Psoas muscle (tissue), 8 donors: ENCODE data around the gene PLPP4. TPM values are rescaled to one million over a fixed set of nuclear protein-coding genes. Genes with fewer than 3 reads are reported as not detected.

Experiments used
- ATAC-seq, 4 donors: fragments of 200-7000 bp; cut with Tn5 transposase; one replicate each; pipeline ENCODE4 v1.9.1; 2020; ENCODE audit warnings: moderate library complexity in 3 of 4, mild to moderate bottlenecking in 2 of 4
- DNase-seq, 2 donors: peaks; one replicate each; pipeline ENCODE4 v3.0.0-alpha.2; 2020
- H3K27ac ChIP-seq: fragments of 200-600 bp; one replicate; pipeline ENCODE4 v1.8.0; 2022
- H3K27me3 ChIP-seq, 3 donors: fragments of 200-600 bp in 1 of 3; one replicate each; pipeline versions ENCODE4 v1.6.1 to v1.8.0; 2013 to 2022; ENCODE audit warnings: low read length in 2 of 3, mild to moderate bottlenecking in 2 of 3, moderate library complexity in 1 of 3; ENCODE audit not compliant: insufficient read depth in 3 of 3
- H3K36me3 ChIP-seq, 2 donors: fragments of 200-600 bp in 1 of 2; one replicate each; pipeline versions ENCODE4 v1.6.1 to v1.8.0; 2013 to 2022; ENCODE audit warnings: low read depth in 1 of 2, mild to moderate bottlenecking in 1 of 2, moderate library complexity in 1 of 2; ENCODE audit not compliant: insufficient read depth in 1 of 2
- H3K4me1 ChIP-seq: fragments of 200-600 bp; one replicate; pipeline ENCODE4 v1.8.0; 2022
- H3K4me3 ChIP-seq: fragments of 200-600 bp; one replicate; pipeline ENCODE4 v1.8.0; 2022; ENCODE audit warnings: mild to moderate bottlenecking
- H3K9me3 ChIP-seq: fragments of 200-600 bp; one replicate; pipeline ENCODE4 v1.8.0; 2022
- WGBS, 3 donors: extraction: QIAGEN DNeasy Blood & Tissue Kit; methylation state at CpG; one replicate each; pipeline versions ENCODE4 v1.1.6 to v1.1.7; 2013; 5-methylcytosine and 5-hydroxymethylcytosine counted together
- intact Hi-C, 2 donors: fragments of 100-400 bp; cut with DNase I; formaldehyde crosslinking; loops; one replicate each; pipeline versions ENCODE4 v1.11.0 to v1.14.2; 2022
- polyA plus RNA-seq, 3 donors: library from polyadenylated mRNA; stranded (reverse); fragments of 200-250 nt; gene quantifications; one replicate each; pipeline ENCODE4 v1.2.3, GENCODE V29; 2013
- total RNA-seq, 4 donors: library from RNA; stranded (reverse); fragmentation: NEBNext Ultra II Directional in 2 of 4; extraction: Animal tissue kit (Norgen Biotek cat#: 25700) in 2 of 4; gene quantifications; one replicate each; pipeline versions ENCODE4 v1.2.1 to v1.2.4, GENCODE V29; 2021 to 2023
- TF ChIP-seq, protein P1 (sequence below): fragments of 200-600 bp; IDR thresholded peaks from one replicate; pipeline ENCODE4 v1.8.0; 2022; ENCODE audit warnings: antibody characterized with exemption
- donor health status: healthy with polysubstance abuse.
- donor health status: DM: no; HTN: no; CAD: no; lungs with moderate emphysema.
- donor health status: Bipolar disorder and iron deficiency.
- donor health status: healthy.
- donor health status: DM: yes; HTN: yes; CAD: no.
- donor health status: DM: no; HTN: no; CAD: no.
- donor health status: DM: no; HTN: no; CAD: no.
- donor health status: DM: yes; HTN: yes; CAD: no.

The PLPP4 gene
- total and polyA plus RNA-seq, 7 donors, result not detected

DNA sequence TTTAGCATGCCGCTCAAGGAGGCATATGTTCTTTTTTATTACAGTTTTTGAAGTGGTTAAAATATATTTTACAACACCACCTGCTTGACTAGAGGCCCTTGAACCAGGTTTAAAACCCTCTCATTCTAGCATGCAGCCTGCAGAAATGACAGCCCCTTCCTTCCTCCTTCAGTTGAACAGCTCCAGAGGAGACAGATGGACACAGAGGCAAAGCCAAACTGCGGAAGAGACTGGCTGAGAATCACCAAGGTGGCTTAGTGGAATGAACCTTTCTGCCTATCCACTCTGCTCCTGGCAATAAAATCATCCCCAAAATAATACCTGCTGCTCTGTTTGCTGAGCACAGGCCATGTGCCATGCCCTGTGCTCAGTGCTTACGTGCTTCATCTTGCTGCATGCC, 23.9 kb upstream of the PLPP4 start:
- ATAC-seq (no peak), DNase-seq (no peak)
- intact Hi-C loops, result no loop called here
- Histone ChIP-seq H3K36me3 (no peaks in the 10 kb centered on the region), H3K4me1 (no peaks in the 10 kb centered on the region), H3K4me3 (no peak overlapping the region), H3K9me3 (no peaks in the 10 kb centered on the region), H3K27me3 (peaks cover 0 to 3% (median 0%) of the 10 kb centered on the region in 3 donors), H3K27ac (no peak overlapping the region)
- TF ChIP-seq, protein P1, sequence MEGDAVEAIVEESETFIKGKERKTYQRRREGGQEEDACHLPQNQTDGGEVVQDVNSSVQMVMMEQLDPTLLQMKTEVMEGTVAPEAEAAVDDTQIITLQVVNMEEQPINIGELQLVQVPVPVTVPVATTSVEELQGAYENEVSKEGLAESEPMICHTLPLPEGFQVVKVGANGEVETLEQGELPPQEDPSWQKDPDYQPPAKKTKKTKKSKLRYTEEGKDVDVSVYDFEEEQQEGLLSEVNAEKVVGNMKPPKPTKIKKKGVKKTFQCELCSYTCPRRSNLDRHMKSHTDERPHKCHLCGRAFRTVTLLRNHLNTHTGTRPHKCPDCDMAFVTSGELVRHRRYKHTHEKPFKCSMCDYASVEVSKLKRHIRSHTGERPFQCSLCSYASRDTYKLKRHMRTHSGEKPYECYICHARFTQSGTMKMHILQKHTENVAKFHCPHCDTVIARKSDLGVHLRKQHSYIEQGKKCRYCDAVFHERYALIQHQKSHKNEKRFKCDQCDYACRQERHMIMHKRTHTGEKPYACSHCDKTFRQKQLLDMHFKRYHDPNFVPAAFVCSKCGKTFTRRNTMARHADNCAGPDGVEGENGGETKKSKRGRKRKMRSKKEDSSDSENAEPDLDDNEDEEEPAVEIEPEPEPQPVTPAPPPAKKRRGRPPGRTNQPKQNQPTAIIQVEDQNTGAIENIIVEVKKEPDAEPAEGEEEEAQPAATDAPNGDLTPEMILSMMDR, result no peak
- 67 to 73% (median 73%) methylated on average over 3 of the region's 3 CpGs for WGBS, 3 donors

DNA sequence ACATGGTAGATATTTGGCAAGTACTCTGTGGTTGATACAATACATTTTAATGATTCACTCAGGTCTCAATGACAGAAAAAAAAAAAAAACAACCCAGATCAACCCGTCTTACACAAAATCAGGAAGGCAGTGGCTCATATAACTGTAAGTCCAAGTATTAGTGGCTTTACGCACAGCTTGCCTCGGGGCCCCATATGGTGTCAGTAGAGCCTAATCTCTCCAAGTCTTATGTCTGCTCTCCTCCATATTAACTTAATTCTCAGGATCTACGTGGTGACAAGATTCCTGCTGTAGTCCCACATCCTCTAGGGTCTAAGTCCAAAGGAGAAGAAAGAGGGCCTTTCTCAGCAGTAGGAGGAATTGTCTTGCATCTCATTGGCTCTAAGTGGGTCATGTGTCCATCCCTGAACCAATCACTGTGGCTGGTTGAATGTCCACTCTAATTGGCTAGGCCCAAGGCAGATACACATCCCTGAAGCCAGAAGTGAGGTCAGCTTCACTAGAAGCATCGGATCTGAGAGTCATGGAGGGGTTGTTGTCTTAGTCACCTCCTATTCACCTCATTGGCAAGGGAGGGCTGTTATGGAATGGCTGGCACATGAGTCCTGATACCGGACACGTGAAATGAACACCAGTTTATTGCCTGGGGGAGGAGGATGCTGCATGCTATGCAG, 20.5 kb upstream of the PLPP4 start:
- TF ChIP-seq, protein P1, result no peak
- 69 to 76% (median 71%) methylated on average over 7 of the region's 7 CpGs for WGBS, 3 donors
- DNase-seq (no peak), ATAC-seq (no peak)
- Histone ChIP-seq H3K9me3 (no peaks in the 10 kb centered on the region), H3K27ac (no peak overlapping the region), H3K4me3 (no peak overlapping the region), H3K36me3 (no peaks in the 10 kb centered on the region), H3K27me3 (peaks cover 0 to 3% (median 0%) of the 10 kb centered on the region in 3 donors), H3K4me1 (no peaks in the 10 kb centered on the region)
- intact Hi-C loops, result no loop called here

GRCh38 chr10:120437541-120437940, 19.5 kb upstream of the PLPP4 start:
- Histone ChIP-seq H3K4me1 (no peaks in the 10 kb centered on the region), H3K4me3 (no peak overlapping the region), H3K27ac (no peak overlapping the region), H3K27me3 (peaks cover 0 to 3% (median 0%) of the 10 kb centered on the region in 3 donors), H3K36me3 (no peaks in the 10 kb centered on the region), H3K9me3 (no peaks in the 10 kb centered on the region)
- intact Hi-C loops, result no loop called here
- TF ChIP-seq, protein P1, result no peak
- 38 to 69% (median 66%) methylated on average over 2 of the region's 2 CpGs for WGBS, 3 donors
- ATAC-seq, result no peak
- no peak for DNase-seq

- no peaks in the 10 kb centered on the region for H3K9me3 ChIP-seq
- TF ChIP-seq, protein P1, result no peak
- DNase-seq (no peak), ATAC-seq (no peak)
- peaks cover 0 to 13% (median 10%) of the 10 kb centered on the region in 3 donors for H3K27me3 ChIP-seq
- H3K4me1 ChIP-seq, result no peaks in the 10 kb centered on the region
- no peak overlapping the region for H3K27ac ChIP-seq
- no peaks in the 10 kb centered on the region for H3K36me3 ChIP-seq
- H3K4me3 ChIP-seq, result no peak overlapping the region
- intact Hi-C loops, result no loop called here
- 61 to 68% (median 63%) methylated on average over 3 of the region's 3 CpGs for WGBS, 3 donors
Observed at GRCh38 chr10:120451968-120452367, 5.1 kb upstream of the PLPP4 start.

- H3K27ac ChIP-seq, result no peak overlapping the region
- TF ChIP-seq, protein P1, result no peak
- no peak for ATAC-seq
- DNase-seq, result no peak
- H3K9me3 ChIP-seq, result no peaks in the 10 kb centered on the region
- no peaks in the 10 kb centered on the region for H3K4me1 ChIP-seq
- H3K4me3 ChIP-seq, result no peak overlapping the region
- peaks cover 0 to 27% (median 18%) of the 10 kb centered on the region in 3 donors for H3K27me3 ChIP-seq
- 61 to 67% (median 63%) methylated on average over 1 of the region's 1 CpG for WGBS, 3 donors
- H3K36me3 ChIP-seq, result no peaks in the 10 kb centered on the region
- intact Hi-C loops, result no loop called here
Observed at GRCh38 chr10:120453319-120453718, 3.7 kb upstream of the PLPP4 start.
